GM12878 (cell line): ENCODE results near the gene BCAT1. TPM values are rescaled to one million over a fixed set of nuclear protein-coding genes. Genes with fewer than 3 reads are reported as not detected.

ENCODE experiments used
- ATAC-seq: fragments of 200-7000 bp; cut with Tn5 transposase; 3 replicates; pipeline ENCODE4 v1.9.1; 2020; ENCODE audit warnings: mild to moderate bottlenecking, moderate library complexity
- BruUV-seq: library from RNA; stranded (reverse); fragments of 400-500 nt; replicated peaks from 2 replicates; lab custom pipeline; 2021; lab: Mats Ljungman, UMichigan
- CTCF ChIA-PET: fragments of 300-600 bp; sonication (Branson Sonifier 250); formaldehyde crosslinking; extraction: SDS; loops from one replicate; lab custom pipeline; 2021; ENCODE audit warnings: inconsistent platforms; lab: Yijun Ruan, JAX
- POLR2A ChIA-PET: fragments of 350-600 bp; formaldehyde crosslinking; extraction: SDS; loops from one replicate; lab custom pipeline; 2021; ENCODE audit warnings: inconsistent platforms; lab: Charles Lee
- RAD21 ChIA-PET: fragments of 300-600 bp; sonication (Branson Sonifier 250); formaldehyde crosslinking; loops from one replicate; lab custom pipeline; 2023; ENCODE audit warnings: antibody characterized with exemption; ENCODE audit not compliant: unreplicated experiment; lab: Charles Lee
- SMC1A ChIA-PET: fragments of 300-600 bp; sonication (Branson Sonifier 250); formaldehyde crosslinking; loops from one replicate; lab custom pipeline; 2023; ENCODE audit not compliant: unreplicated experiment, uncharacterized antibody; lab: Charles Lee
- DNase-seq: peaks from one replicate; pipeline ENCODE4 v3.0.0-alpha.2; 2011; ENCODE audit warnings: low read depth, low spot score
- FAIRE-seq: peaks from 3 replicates; lab custom pipeline; 2011; peaks lifted over from hg19 to GRCh38; lab: Jason Lieb, UNC
- H2AFZ ChIP-seq: 2 replicates; pipeline ENCODE4 v1.6.0; 2011; ENCODE audit warnings: low read depth, low read length, control low read depth; ENCODE audit not compliant: control insufficient read depth
- H3K27ac ChIP-seq: 2 replicates; pipeline ENCODE4 v1.5.1; 2011; ENCODE audit warnings: control low read depth; ENCODE audit not compliant: control insufficient read depth, insufficient read depth
- H3K27me3 ChIP-seq, 2 experiments: replicated peaks in 1 of 2; 2 replicates each; pipeline versions ENCODE4 v1.6.0 to v1.6.1; 2011; ENCODE audit warnings: low read length in 1 of 2; ENCODE audit not compliant: control insufficient read depth in 2 of 2, insufficient read depth in 2 of 2
- H3K36me3 ChIP-seq, 2 experiments: 2 replicates each; pipeline ENCODE4 v1.5.1; 2011; ENCODE audit warnings: low read length in 1 of 2; ENCODE audit not compliant: control insufficient read depth in 2 of 2, insufficient read depth in 2 of 2
- H3K4me1 ChIP-seq: 2 replicates; pipeline ENCODE4 v1.6.1; 2011; ENCODE audit warnings: mild to moderate bottlenecking, low read length, moderate library complexity, mixed read lengths; ENCODE audit not compliant: control insufficient read depth, insufficient read depth
- H3K4me2 ChIP-seq: 2 replicates; pipeline ENCODE4 v1.6.0; 2011; ENCODE audit warnings: control low read depth; ENCODE audit not compliant: control insufficient read depth, insufficient read depth
- H3K4me3 ChIP-seq: fragments of 200-600 bp; sonication (generic); 2 replicates; pipeline ENCODE4 v1.5.1; 2016
- H3K79me2 ChIP-seq: 2 replicates; pipeline ENCODE4 v1.6.0; 2011; ENCODE audit warnings: low read length; ENCODE audit not compliant: control insufficient read depth, insufficient read depth
- H3K9ac ChIP-seq: 2 replicates; pipeline ENCODE4 v1.8.0; 2011; ENCODE audit warnings: low read length, control low read depth, mixed read lengths; ENCODE audit not compliant: control insufficient read depth, insufficient read depth
- H3K9me3 ChIP-seq: replicated peaks from 3 replicates; pipeline ENCODE4 v1.5.1; 2011; ENCODE audit warnings: mild to moderate bottlenecking, low read length; ENCODE audit not compliant: control insufficient read depth, insufficient read depth
- H4K20me1 ChIP-seq: 2 replicates; pipeline ENCODE4 v1.6.0; 2011; ENCODE audit not compliant: control insufficient read depth, insufficient read depth
- ATF3 ChIP-seq: IDR thresholded peaks from 2 replicates; pipeline ENCODE4 v1.6.1; 2011; ENCODE audit warnings: low read depth, mild to moderate bottlenecking, low read length, moderate library complexity, borderline replicate concordance; ENCODE audit errors: extremely low read depth
- BACH1 ChIP-seq: fragments of 450-650 bp; IDR thresholded peaks from 2 replicates; pipeline ENCODE4 v1.6.1; 2017; ENCODE audit warnings: mild to moderate bottlenecking, borderline replicate concordance
- CBX5 ChIP-seq: sonication (generic); IDR thresholded peaks from 2 replicates; pipeline ENCODE4 v1.6.1; 2016; ENCODE audit warnings: low read depth, moderate library complexity, mild to moderate bottlenecking, inconsistent platforms
- CHD1 ChIP-seq: IDR thresholded peaks from 2 replicates; pipeline ENCODE4 v1.6.1; 2012; ENCODE audit warnings: low read depth, low read length, improper control_type of control experiment
- EP300 ChIP-seq, 2 experiments: fragments of 150-350 bp in 1 of 2; IDR thresholded peaks; 2 replicates each; pipeline ENCODE4 v1.6.1; 2011 to 2012; ENCODE audit warnings: low read depth in 2 of 2, low read length in 2 of 2, borderline replicate concordance in 1 of 2, improper control_type of control experiment in 1 of 2, inconsistent platforms in 1 of 2; ENCODE audit not compliant: control insufficient read depth in 1 of 2
- HCFC1 ChIP-seq: fragments of 150-350 bp; IDR thresholded peaks from 2 replicates; pipeline ENCODE4 v1.6.1; 2014; ENCODE audit warnings: low read length
- IKZF1 ChIP-seq: fragments of 450-650 bp; conservative IDR thresholded peaks from 2 replicates; pipeline ENCODE4 v1.6.1; 2017; ENCODE audit warnings: antibody characterized with exemption, mild to moderate bottlenecking
- MEF2B ChIP-seq: fragments of 450-650 bp; IDR thresholded peaks from 2 replicates; pipeline ENCODE4 v1.6.1; 2018; ENCODE audit warnings: mild to moderate bottlenecking, moderate library complexity; ENCODE audit not compliant: partially characterized antibody, poor library complexity, severe bottlenecking
- MXI1 ChIP-seq: fragments of 150-350 bp; IDR thresholded peaks from 2 replicates; pipeline ENCODE4 v1.6.1; 2011; ENCODE audit warnings: low read depth, mild to moderate bottlenecking, inconsistent platforms, low read length, improper control_type of control experiment
- POU2F2 ChIP-seq: IDR thresholded peaks from 3 replicates; pipeline ENCODE4 v1.6.1; 2011; ENCODE audit warnings: low read depth, mild to moderate bottlenecking, low read length, borderline replicate concordance
- RUNX3 ChIP-seq: IDR thresholded peaks from 2 replicates; pipeline ENCODE4 v1.6.1; 2012; ENCODE audit warnings: low read length, inconsistent platforms
- SREBF1 ChIP-seq: IDR thresholded peaks from 2 replicates; pipeline ENCODE4 v1.6.1; 2012; ENCODE audit warnings: mild to moderate bottlenecking, low read length
- ZBTB11 ChIP-seq: fragments of 450-650 bp; formaldehyde crosslinking; IDR thresholded peaks from 2 replicates; pipeline ENCODE4 v1.5.0; 2022; ENCODE audit warnings: mild to moderate bottlenecking, missing genetic modification characterization
- ZNF207 ChIP-seq: fragments of 450-650 bp; IDR thresholded peaks from 2 replicates; pipeline ENCODE4 v1.6.1; 2014; ENCODE audit warnings: antibody characterized with exemption, mild to moderate bottlenecking, borderline replicate concordance
- ZNF592 ChIP-seq: fragments of 450-650 bp; IDR thresholded peaks from 2 replicates; pipeline ENCODE4 v1.6.1; 2017; ENCODE audit warnings: mild to moderate bottlenecking, moderate library complexity
- WGBS: methylation state at CpG from one replicate; pipeline ENCODE4 v1.1.6; 2016; ENCODE audit warnings: low lambda C conversion rate; ENCODE audit not compliant: insufficient replicate concordance, insufficient coverage; ENCODE audit errors: missing lambda C conversion rate; 5-methylcytosine and 5-hydroxymethylcytosine counted together
- in situ Hi-C: fragments of 300-500 bp; cut with MboI; formaldehyde crosslinking; loops from 9 replicates; pipeline ENCODE4 v1.14.3; 2018; ENCODE audit warnings: mixed read lengths
- intact Hi-C: fragments of 100-400 bp; cut with micrococcal nuclease; formaldehyde crosslinking; loops from one replicate; pipeline ENCODE4 v1.14.2; 2022; ENCODE audit not compliant: unreplicated experiment
- polyA plus RNA-seq, 11 experiments: library from polyadenylated mRNA; depleted of rRNA in 4 of 11; unstranded in 6 of 11; stranded (reverse) in 5 of 11; fragments of >200 nt; fragmentation: Nextera tagmentation in 4 of 11; fragmentation: Illumina TruSeq in 1 of 11; extraction: Ambion mirVana in 4 of 11; extraction: Trizol in 1 of 11; gene quantifications; 1 replicate in 1 of 11; 2 replicates in 10 of 11; pipeline versions ENCODE4 v1.2.1 to v1.2.3, GENCODE V29; 2011 to 2016; ENCODE audit warnings: inconsistent platforms in 2 of 11, missing spikeins in 2 of 11, low read depth in 1 of 11
- total RNA-seq, 4 experiments: library from RNA; depleted of rRNA in 3 of 4; stranded (reverse); fragments of >200 nt in 3 of 4; fragmentation: Illumina TruSeq in 1 of 4; extraction: Trizol in 1 of 4; gene quantifications; 2 replicates each; pipeline versions ENCODE4 v1.2.1 to v1.2.3, GENCODE V29; 2013 to 2021

The BCAT1 gene
- total and polyA plus RNA-seq, 10 of the 15 experiments (the other 5 are each of a cell fraction or from before 2014, with no cell fraction given), result 26.2 to 187 (median 81.9) TPM

- H3K36me3 ChIP-seq, result no peaks in the 10 kb centered on the region
- no peaks in the 10 kb centered on the region for H3K79me2 ChIP-seq
- H3K4me2 ChIP-seq, result peak overlapping the region; percentile 64
- in situ Hi-C loops (loop anchor here (10.0 kb wide), 1 partner anchor 1635 kb away; no protein-coding TSS in a partner anchor), intact Hi-C loops (loop anchor here (1.0 to 10.0 kb wide), 11 partner anchors 17 to 727 kb away; a partner anchor contains a TSS)
- H3K27me3 ChIP-seq, result no peaks in the 10 kb centered on the region
- peak overlapping the region; percentile 8; the same call in 1 of the 2 replicates for H3K4me3 ChIP-seq
- H4K20me1 ChIP-seq, result no peaks in the 10 kb centered on the region
- H3K27ac ChIP-seq, result peak overlapping the region; percentile 89
- peak; percentile 90 for ATAC-seq
- peak overlapping the region; percentile 57; the same call in 1 of the 2 replicates for H3K9ac ChIP-seq
- SMC1A ChIA-PET, result interaction anchor here (0.8 to 4.2 kb wide), 24 partner anchors 11 to 609 kb away, joined by 3 to 61 read pairs (median 4); partner anchors contain the start of gene BCAT1
- peak; percentile 99 for DNase-seq
- FAIRE-seq, result peak; percentile 88
- RAD21 ChIA-PET, result interaction anchor here (0.7 to 3.8 kb wide), 11 partner anchors 26 to 608 kb away, joined by 3 to 29 read pairs (median 4); no protein-coding TSS in a partner anchor
- BruUV-seq, result no TSS peak
- CTCF ChIA-PET, result interaction anchor here (0.8 to 5.0 kb wide), 14 partner anchors 8 to 1635 kb away, joined by 3 to 38 read pairs (median 4); no protein-coding TSS in a partner anchor
- POLR2A ChIA-PET, result interaction anchor here (0.6 to 3.2 kb wide), 8 partner anchors 14 to 1123 kb away, joined by 3 to 11 read pairs (median 4); no protein-coding TSS in a partner anchor
- under 1% methylated on average over 13 of the region's 13 CpGs for WGBS
- no peaks in the 10 kb centered on the region; the same call in 1 of the 3 replicates for H3K9me3 ChIP-seq
- peak overlapping the region; percentile 9; the same call in 1 of the 2 replicates for H2AFZ ChIP-seq
- peaks cover 27% of the 10 kb centered on the region for H3K4me1 ChIP-seq
- TF ChIP-seq ATF3 (no peak), MXI1 (peak; percentile 69), ZNF592 (peak; percentile 95), IKZF1 (peak; percentile 99), EP300 (IDR thresholded peaks at IDR 0.05; ENCODE audit: borderline replicate concordance in 1 of 2, control insufficient read depth in 1 of 2, low read depth in 2 of 2, low read length in 2 of 2) (peak; percentile 99 to 100), HCFC1 (no peak), MEF2B (peak; percentile 89), BACH1 (peak; percentile 97), ZNF207 (peak; percentile 44), RUNX3 (peak; percentile 99), ZBTB11 (CRISPR knock-in tag) (no peak), CHD1 (peak; percentile 69; the same call in 1 of the 2 replicates), CBX5 (peak; percentile 95; the same call in 1 of the 2 replicates), SREBF1 (peak; percentile 71; the same call in 1 of the 2 replicates), POU2F2 (peak; percentile 93)
Measured at GRCh38 chr12:24839268-24839791, 109.6 kb downstream of the BCAT1 start.
